Peyer's patch (tissue), 4 donors: ENCODE results near the gene CNTNAP3B.
"Not testable (repeated sequence)": the region's sequence is repeated elsewhere in the genome, so short reads cannot be mapped to it uniquely, and the experiment has no call there.

Source experiments
- POLR2A ChIP-seq, 2 donors: fragments of 450-650 bp; IDR thresholded peaks; one replicate each; pipeline ENCODE4 v1.5.1; 2017; ENCODE audit warnings: antibody characterized with exemption in 2 of 2, mild to moderate bottlenecking in 2 of 2, moderate library complexity in 2 of 2
- TF ChIP-seq, protein P1 (sequence below), 6 experiments: fragments of 450-650 bp in 4 of 6; fragments of 200-600 bp in 2 of 6; sonication (generic) in 1 of 6; IDR thresholded peaks; one replicate each; pipeline ENCODE4 v1.5.1; 2017 to 2019; ENCODE audit warnings: antibody characterized with exemption in 6 of 6, mild to moderate bottlenecking in 3 of 6, moderate library complexity in 1 of 6

DNA sequence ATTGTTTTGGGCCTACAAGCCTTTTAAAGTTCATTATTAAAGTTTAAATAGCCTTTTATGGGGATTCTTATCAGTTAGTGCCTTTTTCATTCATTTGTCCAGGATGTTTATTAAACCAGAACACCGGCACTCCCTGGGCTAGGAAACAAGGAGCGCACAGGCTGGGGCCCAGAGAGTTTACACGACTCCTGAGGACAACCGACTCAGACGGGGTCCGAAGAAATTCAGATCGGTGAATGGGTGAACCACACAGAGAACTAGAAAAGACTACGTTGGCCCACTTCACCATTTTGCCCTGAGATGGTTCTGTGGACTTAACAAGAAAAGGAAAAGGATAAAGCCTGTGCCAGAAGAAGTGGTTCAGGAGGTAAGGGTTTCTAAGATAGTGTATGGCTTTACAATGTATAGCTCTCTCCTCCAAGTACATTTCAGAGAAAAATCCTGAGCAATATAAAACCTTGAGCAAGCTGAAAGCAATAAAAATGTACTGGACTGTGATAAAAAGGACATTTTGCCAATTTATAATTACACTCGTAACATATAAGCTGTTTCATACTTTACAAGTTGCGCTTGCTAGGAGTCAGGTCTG is 84.7 kb downstream of the CNTNAP3B start:
- TF ChIP-seq, protein P1, sequence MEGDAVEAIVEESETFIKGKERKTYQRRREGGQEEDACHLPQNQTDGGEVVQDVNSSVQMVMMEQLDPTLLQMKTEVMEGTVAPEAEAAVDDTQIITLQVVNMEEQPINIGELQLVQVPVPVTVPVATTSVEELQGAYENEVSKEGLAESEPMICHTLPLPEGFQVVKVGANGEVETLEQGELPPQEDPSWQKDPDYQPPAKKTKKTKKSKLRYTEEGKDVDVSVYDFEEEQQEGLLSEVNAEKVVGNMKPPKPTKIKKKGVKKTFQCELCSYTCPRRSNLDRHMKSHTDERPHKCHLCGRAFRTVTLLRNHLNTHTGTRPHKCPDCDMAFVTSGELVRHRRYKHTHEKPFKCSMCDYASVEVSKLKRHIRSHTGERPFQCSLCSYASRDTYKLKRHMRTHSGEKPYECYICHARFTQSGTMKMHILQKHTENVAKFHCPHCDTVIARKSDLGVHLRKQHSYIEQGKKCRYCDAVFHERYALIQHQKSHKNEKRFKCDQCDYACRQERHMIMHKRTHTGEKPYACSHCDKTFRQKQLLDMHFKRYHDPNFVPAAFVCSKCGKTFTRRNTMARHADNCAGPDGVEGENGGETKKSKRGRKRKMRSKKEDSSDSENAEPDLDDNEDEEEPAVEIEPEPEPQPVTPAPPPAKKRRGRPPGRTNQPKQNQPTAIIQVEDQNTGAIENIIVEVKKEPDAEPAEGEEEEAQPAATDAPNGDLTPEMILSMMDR (IDR thresholded peaks at IDR 0.05) = not testable (repeated sequence)
- not testable (repeated sequence) for TF ChIP-seq POLR2A (IDR thresholded peaks at IDR 0.05)
